ENCODE data around the gene LRP1B. TPM values are rescaled to one million over a fixed set of nuclear protein-coding genes. Genes with fewer than 3 reads are reported as not detected.

LRP1B gene
- total RNA-seq, 2 experiments from 2014 or later: not detected

DNA sequence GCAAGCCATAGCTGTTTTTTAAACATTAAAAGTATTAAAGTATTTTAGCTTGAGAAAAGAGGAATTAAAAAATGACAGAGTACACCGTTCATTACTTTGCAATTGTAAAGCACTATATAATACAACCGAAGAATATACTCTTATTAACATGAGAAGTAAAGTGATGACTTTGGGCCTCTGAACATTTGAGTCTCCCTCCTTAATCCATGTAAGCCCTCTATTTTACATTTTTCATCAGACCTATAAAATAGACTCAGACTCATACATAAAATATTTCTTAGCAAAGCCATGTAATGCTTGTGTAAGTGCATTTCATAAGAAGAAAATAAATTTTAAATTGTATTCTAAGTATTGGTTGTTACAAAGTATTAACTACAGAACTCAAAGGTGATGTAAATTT, 198.6 kb downstream of the LRP1B start:
- no peaks in the 10 kb centered on the region for H3K36me3 Mint-ChIP-seq (ENCODE audit: low read depth)
- POLR2A ChIA-PET: no interaction called here
- ATAC-seq: no peak
- no peaks in the 10 kb centered on the region for H3K27me3 Mint-ChIP-seq (ENCODE audit: low read depth)
- CTCF ChIA-PET: no interaction called here
- no peak overlapping the region for H3K4me3 Mint-ChIP-seq
- DNase-seq: no peak
- H3K27ac Mint-ChIP-seq: no peak overlapping the region
- H3K4me1 Mint-ChIP-seq (ENCODE audit: low read depth): no peaks in the 10 kb centered on the region
- H3K9me3 Mint-ChIP-seq (ENCODE audit: insufficient read depth): peaks cover 6% of the 10 kb centered on the region

DNA sequence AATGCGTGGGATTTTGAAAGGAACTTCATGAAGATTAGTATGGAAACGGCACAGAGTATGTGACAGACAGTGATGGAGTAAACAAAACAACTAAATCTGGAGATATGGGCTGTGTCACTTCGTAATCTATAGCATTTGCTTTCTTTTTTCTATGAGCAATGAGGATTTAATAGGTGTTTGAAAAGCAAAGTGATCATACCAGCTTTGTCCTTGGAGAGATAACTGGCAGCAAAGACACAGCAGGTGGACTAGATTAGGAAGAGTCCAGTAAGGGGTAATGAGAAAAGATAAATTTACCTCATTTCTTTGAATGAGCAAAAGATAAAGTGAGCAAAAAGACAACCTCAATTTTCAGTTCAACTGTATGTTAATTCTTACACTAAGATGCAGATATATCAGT, 199.0 kb downstream of the LRP1B start:
- ATAC-seq: no peak
- Mint-ChIP-seq H3K4me3 (no peak overlapping the region), H3K27ac (no peak overlapping the region), H3K9me3 (ENCODE audit: insufficient read depth) (peaks cover 6% of the 10 kb centered on the region), H3K27me3 (ENCODE audit: low read depth) (no peaks in the 10 kb centered on the region), H3K4me1 (ENCODE audit: low read depth) (no peaks in the 10 kb centered on the region), H3K36me3 (ENCODE audit: low read depth) (no peaks in the 10 kb centered on the region)
- ChIA-PET CTCF (no interaction called here), POLR2A (no interaction called here)
- no peak for DNase-seq

DNA sequence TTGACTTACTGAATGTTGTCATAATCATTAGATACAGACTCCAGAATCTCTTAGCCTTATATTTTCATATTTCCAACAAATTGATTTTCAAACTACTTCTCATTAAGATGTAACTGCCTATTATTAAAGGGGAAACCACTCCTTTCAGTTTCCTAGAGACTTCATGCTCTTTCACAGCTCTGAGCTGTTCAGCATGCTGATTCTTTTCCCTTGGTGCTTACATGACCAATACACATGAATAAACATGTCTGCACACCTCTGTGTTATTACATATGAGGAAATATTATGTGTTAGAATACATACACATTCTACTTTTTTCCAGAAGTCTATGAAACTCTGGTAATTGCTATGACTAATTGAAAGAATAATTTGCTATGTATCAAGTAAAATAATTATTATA, 200.0 kb downstream of the LRP1B start:
- ATAC-seq: no peak
- no peaks in the 10 kb centered on the region for H3K36me3 Mint-ChIP-seq (ENCODE audit: low read depth)
- H3K27ac Mint-ChIP-seq: no peak overlapping the region
- DNase-seq: no peak
- ChIA-PET POLR2A (no interaction called here), CTCF (no interaction called here)
- H3K27me3 Mint-ChIP-seq (ENCODE audit: low read depth): no peaks in the 10 kb centered on the region
- no peak overlapping the region for H3K4me3 Mint-ChIP-seq
- peaks cover 6% of the 10 kb centered on the region for H3K9me3 Mint-ChIP-seq (ENCODE audit: insufficient read depth)
- no peaks in the 10 kb centered on the region for H3K4me1 Mint-ChIP-seq (ENCODE audit: low read depth)

DNA sequence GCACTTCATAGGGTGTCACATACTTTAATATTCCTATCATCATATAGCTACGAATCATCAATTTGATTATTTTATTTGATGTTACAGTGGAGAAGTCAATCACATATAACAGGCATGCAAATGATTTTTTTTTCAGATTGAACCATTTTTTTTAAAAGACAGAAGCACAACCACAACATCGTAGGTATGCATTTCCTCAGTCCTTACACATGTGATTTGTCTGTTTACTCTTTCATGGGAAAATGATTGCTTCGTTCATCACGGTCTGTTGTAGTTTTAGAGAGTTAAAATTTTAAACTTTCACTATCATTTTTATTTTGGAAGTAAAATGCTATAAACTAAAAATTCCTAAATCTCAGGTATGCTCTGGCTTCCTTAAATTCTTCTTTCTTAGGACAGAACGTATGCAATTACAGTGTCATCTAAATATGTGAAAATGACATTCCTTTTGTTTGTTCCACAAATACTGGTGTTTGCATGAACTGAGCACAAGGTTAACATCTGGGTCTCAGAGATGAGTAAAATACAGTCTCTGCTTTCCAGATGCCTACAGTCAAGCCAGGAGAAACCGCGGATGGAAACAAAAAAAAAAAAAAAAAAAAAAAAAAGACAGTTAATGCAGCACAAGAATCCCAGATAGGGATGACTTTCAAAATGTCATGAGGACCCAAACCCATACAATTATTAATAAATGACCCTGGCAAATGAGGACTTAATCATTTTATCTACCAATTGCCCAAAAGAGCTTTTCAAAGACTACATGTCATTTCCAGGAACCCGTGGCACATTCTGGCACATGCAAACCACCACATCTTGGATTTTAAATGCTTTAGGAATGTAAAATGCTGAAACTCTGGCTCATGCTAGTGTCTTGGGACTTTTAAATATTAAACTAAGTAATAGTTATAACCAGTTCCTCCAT, 201.2 kb downstream of the LRP1B start:
- no peak overlapping the region for H3K4me3 Mint-ChIP-seq
- no peaks in the 10 kb centered on the region for H3K4me1 Mint-ChIP-seq (ENCODE audit: low read depth)
- no peak for DNase-seq
- no peaks in the 10 kb centered on the region for H3K36me3 Mint-ChIP-seq (ENCODE audit: low read depth)
- CTCF ChIA-PET: no interaction called here
- H3K27me3 Mint-ChIP-seq (ENCODE audit: low read depth): no peaks in the 10 kb centered on the region
- peaks cover 6% of the 10 kb centered on the region for H3K9me3 Mint-ChIP-seq (ENCODE audit: insufficient read depth)
- POLR2A ChIA-PET: no interaction called here
- no peak overlapping the region for H3K27ac Mint-ChIP-seq
- ATAC-seq: no peak

DNA sequence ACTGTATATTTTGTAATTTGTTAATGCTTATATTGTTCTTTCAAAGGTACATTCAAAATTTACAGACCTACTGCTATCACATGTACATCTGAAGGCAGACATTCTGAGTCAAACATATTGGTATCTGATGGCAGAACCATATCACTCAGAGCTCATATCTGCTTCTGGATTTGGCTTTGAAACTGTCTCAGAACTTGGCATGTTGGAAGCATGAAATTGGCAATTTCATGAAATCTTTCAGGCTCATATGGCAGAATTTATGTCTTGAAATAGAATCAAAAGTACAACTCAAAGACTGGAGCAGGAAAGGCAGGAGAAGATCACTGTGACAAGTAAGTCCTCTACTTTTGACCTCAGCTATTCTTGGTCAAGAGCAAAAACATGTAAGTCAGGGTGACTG, 202.3 kb downstream of the LRP1B start:
- H3K4me3 Mint-ChIP-seq: no peak overlapping the region
- ChIA-PET POLR2A (no interaction called here), CTCF (no interaction called here)
- no peaks in the 10 kb centered on the region for H3K36me3 Mint-ChIP-seq (ENCODE audit: low read depth)
- H3K4me1 Mint-ChIP-seq (ENCODE audit: low read depth): no peaks in the 10 kb centered on the region
- no peak overlapping the region for H3K27ac Mint-ChIP-seq
- DNase-seq (no peak), ATAC-seq (no peak)
- H3K27me3 Mint-ChIP-seq (ENCODE audit: low read depth): no peaks in the 10 kb centered on the region
- no peaks in the 10 kb centered on the region for H3K9me3 Mint-ChIP-seq (ENCODE audit: insufficient read depth)

DNA sequence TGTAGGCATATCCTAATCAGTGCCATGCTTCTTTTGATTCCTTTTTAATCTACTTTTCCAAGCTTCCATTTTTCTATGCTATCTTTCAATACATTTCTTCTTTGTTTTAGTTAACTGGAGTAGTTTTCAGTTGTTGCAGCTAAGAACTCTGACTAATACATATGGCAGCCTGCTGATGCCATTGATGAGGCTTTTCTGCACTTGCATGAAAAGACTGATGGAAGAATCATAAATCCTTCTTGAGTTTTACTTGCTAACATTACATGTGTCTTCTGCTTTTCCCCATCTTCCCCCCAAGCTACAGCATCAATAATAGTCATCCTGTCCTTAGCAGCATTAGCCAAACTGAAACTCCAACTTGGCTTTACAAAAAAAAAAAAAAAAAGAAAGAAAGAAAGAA, 203.3 kb downstream of the LRP1B start:
- H3K9me3 Mint-ChIP-seq (ENCODE audit: insufficient read depth): no peaks in the 10 kb centered on the region
- DNase-seq: no peak
- no peak overlapping the region for H3K27ac Mint-ChIP-seq
- no peaks in the 10 kb centered on the region for H3K27me3 Mint-ChIP-seq (ENCODE audit: low read depth)
- no peak for ATAC-seq
- H3K4me3 Mint-ChIP-seq: no peak overlapping the region
- no peaks in the 10 kb centered on the region for H3K4me1 Mint-ChIP-seq (ENCODE audit: low read depth)
- POLR2A ChIA-PET: no interaction called here
- H3K36me3 Mint-ChIP-seq (ENCODE audit: low read depth): no peaks in the 10 kb centered on the region
- CTCF ChIA-PET: no interaction called here

DNA sequence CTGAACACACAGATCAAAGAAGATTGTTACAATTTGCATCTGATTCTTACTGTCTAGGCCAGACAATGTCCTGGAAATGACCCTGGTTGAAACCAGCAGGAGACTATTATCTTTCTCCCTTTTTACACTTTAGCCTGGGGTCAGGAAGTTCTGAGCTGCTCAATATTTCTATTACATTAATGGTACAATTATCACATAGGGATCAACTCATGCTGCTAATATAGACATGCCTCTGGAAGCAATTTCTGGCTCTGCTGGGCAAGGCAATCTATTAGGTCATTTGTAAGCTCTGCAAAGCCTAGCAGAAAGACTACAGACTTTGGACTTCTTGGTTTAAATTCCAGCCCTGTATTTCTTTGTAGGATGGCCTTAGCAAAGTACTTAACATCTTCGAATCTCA, 205.3 kb downstream of the LRP1B start:
- H3K4me1 Mint-ChIP-seq (ENCODE audit: low read depth): no peaks in the 10 kb centered on the region
- no peak overlapping the region for H3K27ac Mint-ChIP-seq
- DNase-seq: no peak
- no peaks in the 10 kb centered on the region for H3K36me3 Mint-ChIP-seq (ENCODE audit: low read depth)
- CTCF ChIA-PET: no interaction called here
- POLR2A ChIA-PET: interaction anchor here (0.7 kb wide), 1 partner anchor 129 kb away, joined by 3 read pairs; no protein-coding TSS in a partner anchor
- H3K4me3 Mint-ChIP-seq: no peak overlapping the region
- ATAC-seq: no peak
- H3K9me3 Mint-ChIP-seq (ENCODE audit: insufficient read depth): no peaks in the 10 kb centered on the region
- H3K27me3 Mint-ChIP-seq (ENCODE audit: low read depth): no peaks in the 10 kb centered on the region

DNA sequence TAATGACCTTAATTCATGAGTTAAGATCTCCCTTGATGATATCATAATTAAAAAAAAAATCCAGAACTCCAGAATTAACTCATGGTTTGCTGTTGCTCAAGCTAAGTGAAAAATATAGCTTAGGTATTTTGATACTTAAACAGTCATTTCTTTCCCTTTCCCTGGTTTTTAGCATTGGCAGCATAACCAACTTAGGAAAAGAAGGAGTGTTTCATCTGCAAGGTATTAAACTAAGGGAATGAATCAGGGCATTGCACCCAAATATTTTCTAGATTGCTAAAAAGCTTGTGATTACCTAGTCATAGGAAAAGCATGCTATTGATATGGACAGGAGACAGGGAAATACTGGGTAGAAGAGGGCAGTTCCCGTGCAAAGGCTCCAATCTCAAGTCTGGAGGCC, 207.2 kb downstream of the LRP1B start:
- no peak overlapping the region for H3K4me3 Mint-ChIP-seq
- ChIA-PET CTCF (no interaction called here), POLR2A (no interaction called here)
- DNase-seq: no peak
- no peak for ATAC-seq
- no peaks in the 10 kb centered on the region for H3K36me3 Mint-ChIP-seq (ENCODE audit: low read depth)
- no peaks in the 10 kb centered on the region for H3K9me3 Mint-ChIP-seq (ENCODE audit: insufficient read depth)
- no peak overlapping the region for H3K27ac Mint-ChIP-seq
- no peaks in the 10 kb centered on the region for H3K4me1 Mint-ChIP-seq (ENCODE audit: low read depth)
- H3K27me3 Mint-ChIP-seq (ENCODE audit: low read depth): no peaks in the 10 kb centered on the region

DNA sequence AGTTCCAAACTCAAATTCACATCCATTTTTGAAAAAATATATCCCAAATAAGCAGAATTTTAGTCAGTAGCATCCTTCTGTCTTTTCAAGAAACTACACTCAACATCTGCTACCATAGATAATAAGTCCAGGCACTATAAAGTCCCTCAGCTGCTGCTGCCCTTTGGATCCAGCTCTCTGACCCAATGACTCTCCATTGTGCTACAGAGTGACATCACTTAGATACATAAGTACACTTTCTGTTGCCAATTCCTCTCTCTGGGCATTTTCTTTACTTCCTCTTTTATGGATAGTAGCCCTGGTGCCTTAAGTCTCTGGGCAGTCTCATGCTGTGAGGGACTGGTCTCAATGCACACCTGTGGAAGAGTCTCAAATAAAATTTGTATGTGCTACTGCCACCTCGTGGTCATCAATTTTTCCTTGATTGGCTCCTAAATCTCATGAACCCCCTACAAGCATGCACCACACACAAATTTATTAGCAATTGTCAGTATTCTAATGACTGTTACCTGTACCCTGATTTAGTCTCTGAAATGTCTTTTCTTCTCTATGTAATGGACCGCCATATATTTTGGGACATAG, 219.2 kb downstream of the LRP1B start:
- Mint-ChIP-seq H3K9me3 (ENCODE audit: insufficient read depth) (peaks cover 5% of the 10 kb centered on the region), H3K36me3 (ENCODE audit: low read depth) (no peaks in the 10 kb centered on the region), H3K4me1 (ENCODE audit: low read depth) (no peaks in the 10 kb centered on the region), H3K27ac (no peak overlapping the region), H3K27me3 (ENCODE audit: low read depth) (no peaks in the 10 kb centered on the region), H3K4me3 (no peak overlapping the region)
- DNase-seq (no peak), ATAC-seq (no peak)
- POLR2A ChIA-PET: no interaction called here
- CTCF ChIA-PET: interaction anchor here (1.3 kb wide), 1 partner anchor 14 kb away, joined by 3 read pairs; no protein-coding TSS in a partner anchor

DNA sequence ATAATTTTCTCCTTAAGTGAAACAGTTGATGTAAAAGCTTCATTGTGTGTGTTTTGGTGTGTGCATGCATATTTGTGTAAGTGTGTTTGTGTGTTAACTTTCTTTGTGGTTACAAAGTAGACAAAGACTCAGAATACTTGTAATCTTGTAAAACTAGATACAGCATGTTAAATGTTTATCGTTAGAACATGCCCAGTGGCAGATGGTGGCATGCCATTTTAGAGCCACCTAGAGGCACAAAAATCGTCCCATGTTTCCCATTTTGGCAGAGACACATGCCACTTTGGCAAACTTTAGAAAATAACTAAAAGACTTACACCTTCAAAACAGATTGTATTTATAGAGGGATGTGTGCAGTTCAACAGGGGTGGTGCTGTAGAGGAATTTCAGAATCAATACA, 224.1 kb downstream of the LRP1B start:
- no peak for ATAC-seq
- ChIA-PET POLR2A (no interaction called here), CTCF (no interaction called here)
- no peaks in the 10 kb centered on the region for H3K9me3 Mint-ChIP-seq (ENCODE audit: insufficient read depth)
- no peaks in the 10 kb centered on the region for H3K27me3 Mint-ChIP-seq (ENCODE audit: low read depth)
- no peak overlapping the region for H3K27ac Mint-ChIP-seq
- no peaks in the 10 kb centered on the region for H3K4me1 Mint-ChIP-seq (ENCODE audit: low read depth)
- no peak overlapping the region for H3K4me3 Mint-ChIP-seq
- H3K36me3 Mint-ChIP-seq (ENCODE audit: low read depth): no peaks in the 10 kb centered on the region
- no peak for DNase-seq

DNA sequence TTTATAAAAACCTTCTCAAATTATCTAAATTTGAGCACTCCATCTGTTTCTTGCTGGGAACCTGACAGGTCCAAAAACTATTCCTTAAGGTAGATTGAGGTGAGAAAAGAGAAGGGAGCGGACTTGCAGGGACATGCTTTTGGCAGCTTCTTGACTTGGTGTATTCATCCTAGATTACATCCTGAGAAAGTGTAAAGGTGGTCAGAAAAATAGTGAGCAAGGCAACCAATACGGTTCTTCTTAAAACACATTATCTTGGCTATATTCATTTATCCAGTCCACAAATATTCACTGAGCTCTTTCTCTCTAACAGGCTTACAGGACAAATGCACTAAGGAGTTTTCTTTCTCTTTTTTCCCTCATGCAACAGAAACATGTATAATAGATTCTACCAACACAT, 230.0 kb downstream of the LRP1B start:
- Mint-ChIP-seq H3K27me3 (ENCODE audit: low read depth) (no peaks in the 10 kb centered on the region), H3K4me1 (ENCODE audit: low read depth) (no peaks in the 10 kb centered on the region), H3K4me3 (no peak overlapping the region), H3K9me3 (ENCODE audit: insufficient read depth) (peaks cover 4% of the 10 kb centered on the region), H3K27ac (no peak overlapping the region), H3K36me3 (ENCODE audit: low read depth) (no peaks in the 10 kb centered on the region)
- ATAC-seq (no peak), DNase-seq (no peak)
- ChIA-PET POLR2A (no interaction called here), CTCF (no interaction called here)

DNA sequence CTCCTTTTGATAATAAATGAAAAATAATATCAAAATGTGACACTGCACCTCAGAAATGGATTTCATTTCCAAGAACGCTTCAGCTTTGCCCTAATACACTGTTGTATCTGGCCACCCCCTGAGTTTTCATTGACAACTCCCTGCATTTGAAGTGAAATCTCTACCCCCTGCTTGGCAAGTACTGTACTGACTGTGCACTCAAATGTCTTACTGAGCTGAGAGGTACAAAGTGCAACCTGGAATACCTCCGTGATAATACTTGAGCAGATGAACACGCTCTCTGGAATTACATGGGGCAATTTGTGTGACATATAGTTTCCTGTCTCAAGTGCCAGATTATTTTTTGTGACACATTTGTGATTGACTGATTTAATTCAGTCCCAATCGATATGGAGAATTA, 231.1 kb downstream of the LRP1B start:
- H3K27ac Mint-ChIP-seq: no peak overlapping the region
- ChIA-PET POLR2A (no interaction called here), CTCF (no interaction called here)
- H3K36me3 Mint-ChIP-seq (ENCODE audit: low read depth): no peaks in the 10 kb centered on the region
- H3K4me1 Mint-ChIP-seq (ENCODE audit: low read depth): no peaks in the 10 kb centered on the region
- H3K9me3 Mint-ChIP-seq (ENCODE audit: insufficient read depth): peaks cover 4% of the 10 kb centered on the region
- DNase-seq (no peak), ATAC-seq (no peak)
- H3K4me3 Mint-ChIP-seq: no peak overlapping the region
- no peaks in the 10 kb centered on the region for H3K27me3 Mint-ChIP-seq (ENCODE audit: low read depth)

DNA sequence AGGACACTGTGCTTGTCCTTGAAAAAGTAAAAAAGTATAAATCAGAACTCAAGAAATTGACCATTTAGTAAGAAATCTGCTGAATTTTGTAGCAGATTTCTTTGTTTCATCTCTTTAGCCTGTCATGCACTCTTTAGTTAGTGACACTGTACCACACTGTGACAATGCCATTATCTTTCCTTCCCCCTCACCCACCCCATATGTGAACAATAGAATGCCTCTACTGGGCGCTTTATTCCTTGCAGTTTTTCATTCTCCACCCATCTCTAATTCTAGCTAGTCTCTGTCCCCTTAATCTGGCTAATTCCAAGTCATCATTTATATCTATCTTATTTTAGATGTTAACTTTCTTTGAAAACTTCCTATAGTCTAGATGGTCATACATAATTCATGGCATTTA, 241.0 kb downstream of the LRP1B start:
- CTCF ChIA-PET: no interaction called here
- Mint-ChIP-seq H3K9me3 (ENCODE audit: insufficient read depth) (peaks cover 3% of the 10 kb centered on the region), H3K27me3 (ENCODE audit: low read depth) (no peaks in the 10 kb centered on the region), H3K36me3 (ENCODE audit: low read depth) (no peaks in the 10 kb centered on the region), H3K4me3 (no peak overlapping the region), H3K27ac (no peak overlapping the region), H3K4me1 (ENCODE audit: low read depth) (no peaks in the 10 kb centered on the region)
- DNase-seq (no peak), ATAC-seq (no peak)
- POLR2A ChIA-PET: no interaction called here

Data from activated CD8-positive, alpha-beta T cell treated with anti-CD3 and anti-CD28 coated beads, Interleukin-2, amount 10 ng/mL, durations not matched to agents 7 days and 5 days (primary cell).